ENCODE measurements around the gene ZNF181. TPM values are rescaled to one million over a fixed set of nuclear protein-coding genes. Genes with fewer than 3 reads are reported as not detected.

Gene ZNF181
- total and polyA plus RNA-seq, 2 experiments from 2014 or later, result 7.4 to 18.9 TPM

DNA sequence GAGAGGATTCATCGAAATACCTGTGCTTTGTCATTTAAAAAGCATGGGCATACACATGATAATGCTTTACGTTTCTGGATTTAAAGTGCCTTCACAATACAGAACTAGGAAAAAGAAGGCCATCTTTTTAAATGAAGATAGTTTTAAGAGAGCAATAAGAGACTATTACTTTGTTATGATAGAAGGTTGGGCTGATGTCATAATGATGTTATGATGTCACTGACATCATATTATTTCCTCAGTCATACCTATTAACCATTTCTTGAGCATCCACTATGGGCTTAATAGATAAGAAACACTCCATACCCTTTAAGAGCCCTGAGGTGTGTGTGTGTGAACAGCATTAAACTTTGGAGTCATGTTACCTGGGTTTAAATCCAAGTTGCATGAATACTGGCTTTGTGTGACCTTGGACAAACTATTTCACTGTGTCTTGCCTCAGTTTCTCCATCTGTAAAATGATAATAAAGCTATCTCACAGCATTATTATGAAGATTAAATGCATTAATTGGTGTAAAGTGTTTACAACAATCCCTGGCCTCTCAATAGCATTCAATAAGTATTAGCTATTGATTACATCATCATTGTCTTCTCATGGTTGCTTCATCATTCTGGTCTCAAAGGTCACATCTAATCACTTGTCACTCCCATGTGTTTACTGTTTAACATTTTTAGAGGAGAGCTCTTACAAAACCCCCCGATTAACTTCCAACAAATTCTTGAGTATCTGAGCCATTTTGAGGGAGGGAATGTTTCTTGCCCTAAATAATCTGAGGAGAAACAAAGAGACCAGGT is 11.1 kb downstream of the ZNF181 start (continued):
- TF ChIP-seq, protein P1, sequence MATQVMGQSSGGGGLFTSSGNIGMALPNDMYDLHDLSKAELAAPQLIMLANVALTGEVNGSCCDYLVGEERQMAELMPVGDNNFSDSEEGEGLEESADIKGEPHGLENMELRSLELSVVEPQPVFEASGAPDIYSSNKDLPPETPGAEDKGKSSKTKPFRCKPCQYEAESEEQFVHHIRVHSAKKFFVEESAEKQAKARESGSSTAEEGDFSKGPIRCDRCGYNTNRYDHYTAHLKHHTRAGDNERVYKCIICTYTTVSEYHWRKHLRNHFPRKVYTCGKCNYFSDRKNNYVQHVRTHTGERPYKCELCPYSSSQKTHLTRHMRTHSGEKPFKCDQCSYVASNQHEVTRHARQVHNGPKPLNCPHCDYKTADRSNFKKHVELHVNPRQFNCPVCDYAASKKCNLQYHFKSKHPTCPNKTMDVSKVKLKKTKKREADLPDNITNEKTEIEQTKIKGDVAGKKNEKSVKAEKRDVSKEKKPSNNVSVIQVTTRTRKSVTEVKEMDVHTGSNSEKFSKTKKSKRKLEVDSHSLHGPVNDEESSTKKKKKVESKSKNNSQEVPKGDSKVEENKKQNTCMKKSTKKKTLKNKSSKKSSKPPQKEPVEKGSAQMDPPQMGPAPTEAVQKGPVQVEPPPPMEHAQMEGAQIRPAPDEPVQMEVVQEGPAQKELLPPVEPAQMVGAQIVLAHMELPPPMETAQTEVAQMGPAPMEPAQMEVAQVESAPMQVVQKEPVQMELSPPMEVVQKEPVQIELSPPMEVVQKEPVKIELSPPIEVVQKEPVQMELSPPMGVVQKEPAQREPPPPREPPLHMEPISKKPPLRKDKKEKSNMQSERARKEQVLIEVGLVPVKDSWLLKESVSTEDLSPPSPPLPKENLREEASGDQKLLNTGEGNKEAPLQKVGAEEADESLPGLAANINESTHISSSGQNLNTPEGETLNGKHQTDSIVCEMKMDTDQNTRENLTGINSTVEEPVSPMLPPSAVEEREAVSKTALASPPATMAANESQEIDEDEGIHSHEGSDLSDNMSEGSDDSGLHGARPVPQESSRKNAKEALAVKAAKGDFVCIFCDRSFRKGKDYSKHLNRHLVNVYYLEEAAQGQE (IDR thresholded peaks at IDR 0.05; ENCODE audit: unreplicated experiment), result no peak
- TF ChIP-seq STAT1 (IDR thresholded peaks at IDR 0.05; ENCODE audit: unreplicated experiment) (no peak), ZNF331 (CRISPR knock-in tag; IDR thresholded peaks at IDR 0.05; ENCODE audit: low read depth) (no peak), NANOG (IDR thresholded peaks at IDR 0.05; ENCODE audit: borderline replicate concordance) (no peak), CREB1 (CRISPR knock-in tag; IDR thresholded peaks at IDR 0.05; ENCODE audit: low read depth) (no peak), JUNB (IDR thresholded peaks at IDR 0.05; ENCODE audit: unreplicated experiment) (no peak)
- TF ChIP-seq, protein P2, sequence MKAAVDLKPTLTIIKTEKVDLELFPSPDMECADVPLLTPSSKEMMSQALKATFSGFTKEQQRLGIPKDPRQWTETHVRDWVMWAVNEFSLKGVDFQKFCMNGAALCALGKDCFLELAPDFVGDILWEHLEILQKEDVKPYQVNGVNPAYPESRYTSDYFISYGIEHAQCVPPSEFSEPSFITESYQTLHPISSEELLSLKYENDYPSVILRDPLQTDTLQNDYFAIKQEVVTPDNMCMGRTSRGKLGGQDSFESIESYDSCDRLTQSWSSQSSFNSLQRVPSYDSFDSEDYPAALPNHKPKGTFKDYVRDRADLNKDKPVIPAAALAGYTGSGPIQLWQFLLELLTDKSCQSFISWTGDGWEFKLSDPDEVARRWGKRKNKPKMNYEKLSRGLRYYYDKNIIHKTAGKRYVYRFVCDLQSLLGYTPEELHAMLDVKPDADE (IDR thresholded peaks at IDR 0.05), result no peak
- TF ChIP-seq, protein P3, sequence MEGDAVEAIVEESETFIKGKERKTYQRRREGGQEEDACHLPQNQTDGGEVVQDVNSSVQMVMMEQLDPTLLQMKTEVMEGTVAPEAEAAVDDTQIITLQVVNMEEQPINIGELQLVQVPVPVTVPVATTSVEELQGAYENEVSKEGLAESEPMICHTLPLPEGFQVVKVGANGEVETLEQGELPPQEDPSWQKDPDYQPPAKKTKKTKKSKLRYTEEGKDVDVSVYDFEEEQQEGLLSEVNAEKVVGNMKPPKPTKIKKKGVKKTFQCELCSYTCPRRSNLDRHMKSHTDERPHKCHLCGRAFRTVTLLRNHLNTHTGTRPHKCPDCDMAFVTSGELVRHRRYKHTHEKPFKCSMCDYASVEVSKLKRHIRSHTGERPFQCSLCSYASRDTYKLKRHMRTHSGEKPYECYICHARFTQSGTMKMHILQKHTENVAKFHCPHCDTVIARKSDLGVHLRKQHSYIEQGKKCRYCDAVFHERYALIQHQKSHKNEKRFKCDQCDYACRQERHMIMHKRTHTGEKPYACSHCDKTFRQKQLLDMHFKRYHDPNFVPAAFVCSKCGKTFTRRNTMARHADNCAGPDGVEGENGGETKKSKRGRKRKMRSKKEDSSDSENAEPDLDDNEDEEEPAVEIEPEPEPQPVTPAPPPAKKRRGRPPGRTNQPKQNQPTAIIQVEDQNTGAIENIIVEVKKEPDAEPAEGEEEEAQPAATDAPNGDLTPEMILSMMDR (conservative IDR thresholded peaks at IDR 0.05; ENCODE audit: low read depth in 2 of 2), result no peak

DNA sequence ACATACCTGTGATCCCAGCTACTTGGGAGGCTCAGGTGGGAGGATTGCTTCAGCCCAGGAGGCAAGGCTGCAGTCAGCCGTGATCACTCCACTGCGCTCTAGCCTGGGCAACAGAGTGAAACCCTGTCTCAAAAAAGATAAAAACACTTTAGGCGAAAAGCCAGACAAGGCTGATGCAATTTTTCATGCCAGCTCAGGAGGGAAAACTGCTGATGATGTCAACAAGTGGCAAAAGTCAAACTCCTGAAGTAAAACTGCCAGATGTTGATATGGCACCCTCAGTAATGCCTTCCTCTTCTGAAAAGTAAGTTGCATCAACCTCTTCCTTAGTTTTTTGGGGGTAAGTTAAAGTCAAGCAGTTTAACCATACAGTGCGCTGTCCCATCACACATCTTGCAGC is 23.4 kb downstream of the ZNF181 start:
- Histone ChIP-seq H3K4me2 (no peak overlapping the region), H3K79me2 (replicated peaks; ENCODE audit: insufficient read depth) (no peaks in the 10 kb centered on the region), H3K4me1 (ENCODE audit: insufficient read depth) (no peaks in the 10 kb centered on the region), H3K27ac (ENCODE audit: low read depth) (no peak overlapping the region), H3K36me3 (ENCODE audit: insufficient read depth) (peaks cover 24% of the 10 kb centered on the region), H3F3A (replicated peaks; ENCODE audit: low read depth) (no peaks in the 10 kb centered on the region), H3K9me2 (ENCODE audit: insufficient read depth) (no peaks in the 10 kb centered on the region), H3K27me3 (ENCODE audit: insufficient read depth) (no peaks in the 10 kb centered on the region), H2AFZ (no peak overlapping the region), H3K4me3 (no peak overlapping the region), H4K20me1 (replicated peaks; ENCODE audit: insufficient read depth) (no peaks in the 10 kb centered on the region)
- H3K4me3 Mint-ChIP-seq, result no peak overlapping the region
- H3K36me3 Mint-ChIP-seq (ENCODE audit: low read depth), result peaks cover 56% of the 10 kb centered on the region
- DNase-seq (ENCODE audit: low spot score), result no peak
- H3K4me1 Mint-ChIP-seq, result no peaks in the 10 kb centered on the region
- TF ChIP-seq, protein P1 (IDR thresholded peaks at IDR 0.05; ENCODE audit: unreplicated experiment), result no peak
- TF ChIP-seq JUNB (IDR thresholded peaks at IDR 0.05; ENCODE audit: unreplicated experiment) (no peak), ZNF331 (CRISPR knock-in tag; IDR thresholded peaks at IDR 0.05; ENCODE audit: low read depth) (no peak), ZNF114 (CRISPR knock-in tag; IDR thresholded peaks at IDR 0.05) (no peak)
- peaks cover 94% of the 10 kb centered on the region for H3K9me3 Mint-ChIP-seq
- no peak overlapping the region for H3K27ac Mint-ChIP-seq
- peaks cover 5% of the 10 kb centered on the region for H3K27me3 Mint-ChIP-seq (ENCODE audit: insufficient read depth, low read depth, poor library complexity)
- ATAC-seq, result no peak
